GM19099 (cell line): ENCODE measurements around the gene MSLN.

Experiments
- POLR2A ChIP-seq: IDR thresholded peaks from 3 replicates; pipeline ENCODE4 v1.6.1; 2011; ENCODE audit warnings: low read depth; ENCODE audit not compliant: insufficient read length; ENCODE audit errors: extremely low read depth

The MSLN gene

GRCh38 chr16:720447-720989, 40.0 kb upstream of the MSLN start:
- TF ChIP-seq POLR2A: no peak

GRCh38 chr16:720990-721764, 39.4 kb upstream of the MSLN start, which contains the start of gene ANTKMT:
Gene ANTKMT, plus strand, starts transcription at chr16:721146. Its CDS starts 129 bp downstream, at chr16:721275.
- peak; percentile 96 for TF ChIP-seq POLR2A

GRCh38 chr16:721765-722540, 38.6 kb upstream of the MSLN start:
- no peak for TF ChIP-seq POLR2A

- TF ChIP-seq POLR2A: no peak
Measured at GRCh38 chr16:722835-723633, 37.5 kb upstream of the MSLN start.

- no peak for TF ChIP-seq POLR2A
Measured at GRCh38 chr16:723695-724094, 36.8 kb upstream of the MSLN start.

- TF ChIP-seq POLR2A: no peak
Measured at GRCh38 chr16:724188-725040, 36.1 kb upstream of the MSLN start.

GRCh38 chr16:725041-725376, 35.5 kb upstream of the MSLN start:
- no peak for TF ChIP-seq POLR2A

- TF ChIP-seq POLR2A: no peak
Measured at GRCh38 chr16:725463-726187, 34.9 kb upstream of the MSLN start.

GRCh38 chr16:726188-726437, 34.4 kb upstream of the MSLN start:
- TF ChIP-seq POLR2A: no peak

- peak; percentile 6 for TF ChIP-seq POLR2A
Measured at GRCh38 chr16:726438-727290, 33.9 kb upstream of the MSLN start, which contains the start of the genes CCDC78 and HAGHL. Gene CCDC78, minus strand, starts transcription at chr16:726443. Its CDS starts 76 bp downstream, at chr16:726367. Gene HAGHL, plus strand, starts transcription at chr16:727106. Its CDS starts 404 bp downstream, at chr16:727510.

- no peak for TF ChIP-seq POLR2A
Measured at GRCh38 chr16:727291-727977, 33.1 kb upstream of the MSLN start.
